AG04449 (cell line): Measurements from ENCODE around the gene MAFF.

Experiments
- CTCF ChIA-PET: fragments of 350-600 bp; formaldehyde crosslinking; extraction: SDS; loops from one replicate; lab custom pipeline; 2021; ENCODE audit warnings: antibody characterized with exemption; lab: Yijun Ruan, JAX
- POLR2A ChIA-PET: fragments of 400-600, 350-600 bp; formaldehyde crosslinking; extraction: SDS; loops from one replicate; lab custom pipeline; 2020; ENCODE audit warnings: antibody characterized with exemption, inconsistent platforms; lab: Yijun Ruan, JAX
- DNase-seq: peaks from one replicate; pipeline ENCODE4 v3.0.0-alpha.2; 2010; ENCODE audit warnings: low read depth, low spot score
- H3K4me3 ChIP-seq: 2 replicates; pipeline ENCODE4 v1.5.1; 2011; ENCODE audit warnings: low read depth, mild to moderate bottlenecking, control low read depth, low read length
- CTCF ChIP-seq: IDR thresholded peaks from one replicate; pipeline ENCODE4 v1.5.1; 2011; ENCODE audit warnings: mild to moderate bottlenecking, moderate library complexity, low read length, control low read depth, inconsistent platforms; ENCODE audit not compliant: insufficient read depth; ENCODE audit errors: missing control alignments

MAFF gene

GRCh38 chr22:38204784-38205183 lies 3.0 kb downstream of the MAFF start:
- CTCF ChIA-PET, result interaction anchor here (0.9 to 5.0 kb wide), 5 partner anchors 26 to 153 kb away, joined by 3 to 33 read pairs (median 4); no protein-coding TSS in a partner anchor
- DNase-seq, result no peak
- no peak for TF ChIP-seq CTCF
- POLR2A ChIA-PET, result interaction anchor here (1.2 to 1.3 kb wide), 2 partner anchors 12 to 66 kb away, joined by 3 to 5 read pairs; no protein-coding TSS in a partner anchor
- H3K4me3 ChIP-seq, result no peak overlapping the region; the same call in 1 of the 2 replicates

DNA sequence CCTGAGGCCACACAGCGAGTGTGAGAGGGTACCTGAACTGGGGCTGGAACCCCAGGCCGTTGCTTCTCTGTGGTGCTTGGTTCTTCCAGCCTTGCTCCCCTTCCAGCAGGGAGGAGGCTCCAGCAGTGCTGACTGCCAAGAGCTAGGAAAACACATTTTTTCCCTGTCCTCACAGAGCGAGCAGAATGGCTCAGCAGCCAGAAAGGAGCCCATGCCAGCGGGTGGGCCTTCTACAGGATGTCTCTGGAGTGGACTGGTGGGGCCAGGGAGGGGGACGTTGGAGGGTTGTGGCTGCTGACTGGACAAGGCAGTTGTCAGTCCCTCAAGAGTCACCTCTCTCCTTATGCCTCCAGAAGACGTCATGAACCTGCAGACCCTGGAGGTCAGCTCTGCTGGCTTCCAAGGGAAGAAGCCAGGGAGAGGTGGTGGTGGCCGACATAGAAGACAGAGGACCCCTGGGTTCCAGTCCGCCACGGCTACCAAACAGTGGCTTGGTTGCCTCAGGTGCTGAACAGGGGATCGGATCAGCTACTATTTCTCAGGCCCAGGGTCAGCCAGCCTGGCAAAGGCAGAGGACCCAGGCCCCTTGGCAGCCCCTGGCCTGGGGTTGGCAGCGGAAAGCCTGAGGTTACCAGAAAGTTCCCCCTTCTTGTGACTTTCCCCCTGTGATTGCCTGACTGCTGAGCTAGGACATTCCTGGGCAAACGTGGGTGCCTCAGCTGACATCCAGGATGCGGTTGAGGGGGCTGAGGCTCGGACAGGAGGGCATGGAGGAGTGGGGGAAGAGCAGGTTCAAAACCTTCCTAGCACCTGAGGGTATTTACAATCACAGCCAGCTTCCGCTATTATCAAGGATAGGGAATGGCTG lies 3.7 kb downstream of the MAFF start:
- ChIA-PET CTCF (interaction anchor here (1.3 to 5.0 kb wide), 2 partner anchors 91 to 108 kb away, joined by 3 to 33 read pairs; no protein-coding TSS in a partner anchor), POLR2A (interaction anchor here (1.0 to 1.3 kb wide), 3 partner anchors 10 to 24 kb away, joined by 3 to 4 read pairs (median 3); partner anchors contain the start of gene PLA2G6)
- DNase-seq, result peak; percentile 44
- TF ChIP-seq CTCF, result no peak
- no peak overlapping the region; the same call in 1 of the 2 replicates for H3K4me3 ChIP-seq

DNA sequence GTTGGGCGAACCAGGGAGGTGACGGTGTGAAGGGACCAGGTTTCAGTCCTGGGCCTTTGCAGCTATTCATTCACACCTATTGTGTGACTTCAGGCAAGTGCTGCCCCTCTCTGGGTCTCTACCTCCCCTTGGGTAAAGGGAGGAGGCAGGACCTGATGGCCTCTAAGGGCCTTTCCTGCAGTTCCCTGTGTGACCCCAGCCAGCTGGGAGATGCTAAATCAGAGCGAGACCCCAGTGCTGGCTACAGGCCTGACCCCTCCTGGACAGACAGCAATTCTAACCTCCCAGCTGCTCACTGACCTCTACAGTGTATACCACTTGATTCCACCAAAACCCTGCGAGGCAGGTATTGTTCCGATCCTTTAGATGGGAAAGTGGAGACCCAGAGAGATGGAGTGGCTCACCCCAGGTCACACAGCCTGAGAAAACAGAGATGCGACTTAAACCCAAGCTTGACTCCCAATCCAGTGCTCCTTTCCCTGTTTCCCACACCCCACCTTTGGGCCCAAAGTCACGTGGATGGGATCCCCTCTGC lies 6.2 kb downstream of the MAFF start:
- CTCF ChIA-PET, result interaction anchor here (5.0 kb wide), 1 partner anchor 94 kb away, joined by 33 read pairs; no protein-coding TSS in a partner anchor
- no peak overlapping the region for H3K4me3 ChIP-seq
- no peak for DNase-seq
- POLR2A ChIA-PET, result no interaction called here
- no peak for TF ChIP-seq CTCF

DNA sequence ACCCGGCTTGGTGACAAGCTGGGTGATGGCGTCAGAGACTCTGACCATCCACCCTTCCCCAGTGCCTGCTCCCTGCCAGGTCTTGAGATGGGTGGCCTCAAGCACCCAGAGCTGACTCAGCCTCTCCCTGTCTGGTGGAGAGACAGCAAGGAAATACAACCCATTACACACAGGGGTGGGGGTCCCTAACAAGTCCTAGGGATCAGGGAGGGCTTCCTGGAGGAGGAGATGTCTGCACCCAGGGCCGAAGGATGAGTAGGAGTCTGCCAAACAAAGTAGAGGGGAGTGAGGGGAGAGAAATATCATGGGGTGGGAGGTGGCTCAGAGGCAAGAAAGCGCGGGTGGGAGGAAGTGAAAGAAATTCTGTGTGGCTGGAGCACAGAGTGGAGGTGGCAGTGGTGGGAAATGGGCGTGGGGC lies 6.8 kb downstream of the MAFF start:
- ChIA-PET POLR2A (no interaction called here), CTCF (no interaction called here)
- no peak overlapping the region for H3K4me3 ChIP-seq
- no peak for DNase-seq
- no peak for TF ChIP-seq CTCF

DNA sequence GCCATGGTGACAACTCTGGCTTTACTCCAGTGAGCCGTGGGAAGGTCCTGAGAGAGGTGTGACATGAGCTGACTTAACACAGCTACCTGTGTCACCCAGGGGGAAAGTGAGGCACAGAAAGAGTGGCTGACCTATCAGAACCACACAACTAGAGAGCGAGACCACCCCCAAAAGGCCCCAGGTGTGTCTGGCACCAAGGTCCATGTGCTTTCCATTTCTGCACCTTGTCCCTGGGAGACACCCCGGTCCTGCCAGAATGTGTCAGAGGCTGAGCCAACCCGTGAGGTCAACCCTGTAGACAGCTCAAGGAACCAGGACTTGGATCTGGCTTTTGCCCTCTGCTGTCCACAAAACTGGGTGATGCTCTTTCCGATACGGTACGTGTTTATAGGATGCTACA lies 9.8 kb downstream of the MAFF start:
- no peak overlapping the region for H3K4me3 ChIP-seq
- DNase-seq, result no peak
- no peak for TF ChIP-seq CTCF
- ChIA-PET CTCF (interaction anchor here (0.8 to 1.3 kb wide), 2 partner anchors 73 to 111 kb away, joined by 3 read pairs; no protein-coding TSS in a partner anchor), POLR2A (interaction anchor here (0.7 kb wide), 1 partner anchor 20 kb away, joined by 3 read pairs; no protein-coding TSS in a partner anchor)
